GM19239 (cell line): Measurements from ENCODE around the gene IL36G.

Experiments used
- DNase-seq: peaks from one replicate; pipeline ENCODE4 v3.0.0; 2011; ENCODE audit warnings: low spot score; ENCODE audit not compliant: insufficient read length
- FAIRE-seq: peaks from 2 replicates; lab custom pipeline; 2011; peaks lifted over from hg19 to GRCh38; lab: Jason Lieb, UNC

Gene IL36G

DNA sequence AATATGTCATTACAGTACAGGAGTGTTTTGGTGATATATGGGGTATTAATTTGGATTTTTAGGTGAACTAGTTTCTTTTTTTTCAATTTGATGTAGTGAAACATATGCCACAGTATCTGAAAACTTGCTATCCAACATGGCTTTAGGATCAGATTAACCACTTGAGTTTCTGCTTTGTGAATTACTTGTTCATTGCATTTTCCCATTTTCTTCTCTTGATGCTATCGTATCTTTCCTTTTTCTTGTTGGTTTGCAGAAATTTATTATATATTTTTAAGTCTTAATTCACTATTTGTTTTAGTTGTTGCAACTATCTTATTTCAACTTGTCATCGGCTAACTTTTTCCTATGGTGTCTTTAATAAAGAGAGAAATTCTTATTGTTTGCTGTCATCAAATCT lies 36.3 kb downstream of the IL36G start:
- DNase-seq (no peak), FAIRE-seq (no peak)

DNA sequence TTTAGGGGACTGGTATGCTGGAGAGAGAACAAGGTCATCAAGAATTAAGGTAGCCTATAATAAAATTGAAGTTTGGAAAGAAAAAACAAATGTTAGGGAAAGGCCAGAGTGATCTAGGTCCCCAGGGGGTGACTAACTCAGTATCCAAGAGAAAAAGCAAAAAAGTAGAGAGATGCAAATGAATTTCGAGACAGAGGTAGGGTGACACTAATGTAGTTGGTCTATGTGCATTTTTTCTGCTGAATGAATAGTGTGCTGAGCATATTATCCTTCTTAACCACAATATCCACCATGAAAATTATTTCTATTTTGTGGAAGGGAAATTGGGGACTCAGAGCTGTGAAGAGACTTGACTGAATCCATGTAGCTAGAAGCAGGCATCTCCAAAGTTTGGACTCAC lies 37.2 kb downstream of the IL36G start:
- DNase-seq: no peak
- FAIRE-seq: no peak

DNA sequence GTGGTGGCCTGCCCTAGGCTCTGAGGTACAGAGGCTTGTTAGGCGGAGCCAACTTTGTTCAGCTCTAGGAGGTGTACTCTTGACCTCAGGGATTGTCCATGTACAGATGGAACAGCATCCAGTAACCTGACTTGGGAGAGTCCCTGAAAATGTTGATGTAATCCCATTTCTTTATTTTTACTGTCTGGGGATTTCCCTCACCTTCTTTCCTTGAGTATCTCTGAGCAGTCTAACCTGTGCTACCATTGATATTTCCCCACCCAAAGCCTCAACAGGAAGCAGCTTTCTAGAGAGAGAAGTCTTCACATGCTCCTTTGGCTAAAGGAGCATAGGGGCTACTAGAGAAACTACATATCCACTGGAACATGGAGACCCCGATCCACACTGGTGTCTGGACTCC lies 37.8 kb downstream of the IL36G start:
- DNase-seq (no peak), FAIRE-seq (no peak)

DNA sequence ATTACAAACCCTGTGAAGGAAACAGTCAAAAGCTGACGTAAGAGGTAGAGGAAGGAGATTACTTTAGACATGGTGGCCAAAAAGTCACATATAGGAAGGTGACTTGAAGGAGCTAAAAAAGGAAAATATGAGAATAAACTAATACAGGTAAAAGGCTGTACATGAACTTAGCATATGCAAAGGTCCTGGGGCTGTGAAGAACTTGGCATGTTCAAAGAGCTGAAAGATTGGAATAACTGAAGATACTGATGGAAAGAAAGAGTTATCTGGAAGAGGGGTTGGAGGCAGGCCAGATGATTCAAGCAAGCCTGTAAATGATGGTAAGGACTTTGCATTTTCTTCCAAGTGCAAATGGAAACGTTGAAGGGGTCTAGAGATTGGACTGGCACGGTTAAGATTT lies 40.7 kb downstream of the IL36G start:
- no peak for DNase-seq
- FAIRE-seq: no peak

DNA sequence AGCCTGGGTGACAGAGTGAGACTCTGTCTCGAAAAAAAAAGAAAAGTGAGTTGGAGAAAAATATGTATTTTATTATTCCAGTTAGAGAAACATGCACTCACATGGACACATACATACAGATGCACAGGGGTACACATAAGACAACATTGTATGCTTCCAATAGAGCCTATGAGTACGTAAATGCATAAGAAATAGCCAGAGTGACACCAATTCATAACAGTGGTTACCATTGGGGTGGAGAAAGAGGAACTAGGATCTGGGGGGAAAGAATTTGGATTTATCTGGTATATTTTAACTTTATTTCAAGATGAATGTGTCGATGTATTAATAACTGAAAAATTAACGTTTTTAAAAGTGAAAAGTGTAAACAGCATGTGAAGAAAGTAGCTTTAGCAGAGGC lies 43.5 kb downstream of the IL36G start:
- DNase-seq: no peak
- FAIRE-seq: no peak

DNA sequence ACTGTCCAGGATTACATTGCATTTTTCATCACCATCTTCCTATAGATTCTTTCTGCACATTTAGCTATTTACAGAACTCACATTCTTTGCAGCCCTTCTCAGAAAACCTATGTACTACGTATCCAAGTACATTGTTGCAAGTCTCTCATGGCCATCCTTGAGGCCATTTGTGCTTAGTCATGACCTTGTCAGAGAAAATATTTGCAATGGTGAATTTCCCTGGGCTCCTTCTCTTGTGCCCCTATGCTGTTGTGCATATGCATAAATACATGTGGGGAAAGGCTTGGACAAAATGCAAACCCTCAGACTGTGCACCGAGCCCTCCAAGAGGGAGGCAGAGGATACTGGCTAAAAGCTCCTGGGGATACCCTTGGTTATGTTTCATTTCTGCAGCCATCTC lies 47.0 kb downstream of the IL36G start:
- FAIRE-seq: no peak
- no peak for DNase-seq

DNA sequence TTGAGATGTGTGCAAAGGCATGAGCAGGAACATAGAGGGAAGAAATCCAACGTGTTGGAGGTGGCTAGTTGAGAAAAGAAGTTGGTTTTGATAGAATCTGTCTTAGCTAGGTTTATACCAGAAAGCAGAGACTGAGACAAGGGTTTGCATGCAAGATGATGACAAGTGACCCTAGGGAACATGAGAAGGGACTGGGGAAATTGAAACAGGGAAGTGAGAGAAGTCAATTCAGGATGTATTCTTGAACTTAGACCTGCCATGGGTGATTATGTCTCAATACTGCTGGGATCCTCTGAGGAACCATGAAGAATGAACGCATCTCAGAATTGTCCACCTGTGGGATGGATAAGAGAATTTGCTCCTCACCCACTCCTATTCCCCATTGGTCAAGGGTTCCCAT lies 47.9 kb downstream of the IL36G start:
- FAIRE-seq (no peak), DNase-seq (no peak)

DNA sequence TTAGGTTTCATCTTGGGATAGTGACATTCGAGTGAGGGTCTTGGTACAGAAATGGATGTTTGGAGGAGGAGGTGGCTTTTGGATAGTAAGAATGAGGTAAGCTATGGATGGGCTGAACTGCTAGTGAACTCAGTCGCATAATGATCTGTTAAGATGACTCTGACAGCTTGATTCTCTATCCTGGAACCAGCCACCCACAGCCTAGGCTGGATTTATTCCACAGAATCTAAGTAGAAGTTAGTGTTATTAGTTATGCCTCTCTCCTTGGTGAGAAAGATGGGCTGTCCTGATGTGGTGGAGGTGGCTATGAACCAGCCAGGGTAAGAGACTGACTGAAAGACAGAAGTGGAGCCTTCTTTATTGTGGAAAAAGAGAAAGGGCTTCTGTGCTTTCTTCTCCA lies 49.9 kb downstream of the IL36G start:
- FAIRE-seq: no peak

DNA sequence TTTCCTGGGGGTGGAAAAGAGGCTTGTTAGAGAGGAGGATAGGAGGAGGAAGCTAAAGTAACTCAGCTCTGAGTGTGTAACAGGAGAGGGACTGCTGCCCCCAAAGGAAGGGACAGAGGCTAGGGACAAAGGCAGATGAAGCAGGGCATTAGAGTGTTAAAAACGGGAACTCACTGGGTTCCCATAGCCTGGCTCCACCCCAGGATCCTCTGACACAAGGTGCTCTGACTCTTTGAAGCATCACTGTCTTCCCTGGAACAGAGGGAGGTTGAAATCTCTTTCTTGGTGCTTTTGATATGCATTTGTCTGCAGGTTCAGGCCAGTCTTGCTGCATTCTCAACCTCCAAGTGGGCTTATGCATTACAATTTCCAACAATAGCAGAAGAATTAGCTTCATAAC lies 50.3 kb downstream of the IL36G start:
- FAIRE-seq: no peak

More for the DNA sequence above, 49.9 kb downstream of the IL36G start:
- no peak for DNase-seq

DNA sequence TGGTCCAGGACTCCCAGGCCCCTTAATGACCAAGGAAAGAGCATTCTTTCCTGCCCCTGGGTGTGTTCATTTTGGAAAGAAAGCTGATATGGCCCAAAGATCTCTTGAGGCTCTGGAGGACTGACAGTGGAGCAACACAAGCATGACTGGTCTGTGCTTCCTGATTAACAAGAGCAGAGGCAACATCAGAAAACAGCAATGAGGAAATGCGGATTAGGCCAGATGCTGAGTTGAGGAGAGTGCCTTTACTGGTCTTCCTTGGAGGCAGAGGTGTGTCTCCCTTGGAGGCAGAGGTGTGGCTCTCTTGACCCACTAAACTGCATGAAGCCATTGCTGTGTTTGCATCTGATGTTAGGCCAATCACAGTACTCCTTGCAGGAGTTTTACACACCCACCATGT lies 54.9 kb downstream of the IL36G start:
- no peak for DNase-seq
- FAIRE-seq: no peak

More for the DNA sequence above, 50.3 kb downstream of the IL36G start:
- DNase-seq: no peak

DNA sequence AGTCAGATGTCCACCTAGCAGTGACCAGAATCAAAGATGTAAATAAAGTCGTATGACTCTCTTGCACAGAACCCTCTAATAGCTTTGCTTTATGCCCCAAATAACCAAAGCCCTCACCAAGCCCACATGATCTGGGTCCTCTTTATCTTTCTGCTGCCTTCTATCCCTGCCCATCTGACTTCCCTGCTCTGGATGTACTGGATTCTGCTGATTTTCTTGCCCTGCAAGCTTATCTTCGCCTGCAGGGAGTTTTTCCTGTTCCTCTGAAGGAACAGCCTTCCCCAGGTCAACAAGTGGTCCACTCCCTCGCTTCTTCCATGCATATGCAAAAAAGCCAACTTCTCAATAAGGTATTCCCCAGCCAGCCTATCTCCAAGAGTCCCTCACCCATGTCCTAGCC lies 56.2 kb downstream of the IL36G start:
- FAIRE-seq: no peak

More for the DNA sequence above, 56.2 kb downstream of the IL36G start:
- no peak for DNase-seq
